GM21786 (cell line): Measurements from ENCODE around the gene ZNF451.
"Not testable (repeated sequence)": the region's sequence is repeated elsewhere in the genome, so short reads cannot be mapped to it uniquely, and the experiment has no call there.

Source experiments
- ATAC-seq: cut with Tn5 transposase; IDR thresholded peaks from one replicate; pipeline ENCODE4 v1.9.1; 2021; ENCODE audit not compliant: unreplicated experiment

Gene ZNF451

DNA sequence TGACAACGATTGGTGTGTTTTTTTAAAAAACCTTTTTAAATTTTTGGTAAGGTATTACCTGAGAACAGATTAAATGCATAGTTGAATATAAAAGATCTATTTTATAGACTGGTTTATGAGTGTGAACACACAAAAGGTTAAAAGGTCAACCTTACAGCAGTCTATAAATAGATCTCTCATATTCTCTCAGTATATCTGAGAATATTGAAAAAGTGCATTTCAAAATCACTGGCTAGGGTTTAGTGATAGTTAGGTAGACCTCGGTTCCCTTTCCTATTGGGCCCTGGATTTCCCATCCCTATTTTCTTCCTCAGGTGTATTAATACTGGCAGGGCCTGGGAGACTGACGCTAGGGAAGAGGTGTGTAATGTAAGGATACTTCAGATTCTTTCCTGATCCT lies 723 bp upstream of the ZNF451 start:
- no peak for ATAC-seq

DNA sequence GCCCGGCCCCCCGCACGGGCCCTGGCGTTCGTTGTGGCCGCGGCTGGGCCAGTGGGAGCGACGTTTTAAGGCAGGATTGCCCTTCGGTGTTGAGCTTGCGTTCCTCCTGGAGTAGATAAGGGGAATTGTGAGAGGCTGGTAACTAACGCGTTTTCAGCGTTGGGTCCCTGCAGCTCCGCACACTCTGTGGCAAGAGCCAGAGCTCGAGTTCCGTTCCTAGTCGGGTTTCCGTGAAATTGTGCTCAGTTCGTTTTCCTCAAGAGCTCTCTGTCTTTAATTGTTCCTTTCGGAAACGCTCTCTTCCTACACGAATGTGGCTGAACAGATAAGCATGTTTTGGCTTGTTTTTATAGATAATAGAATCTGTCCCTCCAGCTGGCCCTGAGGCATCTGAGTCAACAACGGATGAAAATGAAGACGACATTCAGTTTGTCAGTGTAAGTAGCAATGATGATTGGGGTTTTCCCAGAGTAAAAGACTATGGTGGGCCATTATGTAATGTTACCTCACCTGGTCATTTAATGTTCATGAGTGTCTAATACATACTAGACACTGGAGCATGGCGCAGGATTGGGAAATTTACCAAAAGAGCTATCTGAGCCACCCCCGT lies 575 bp downstream of the ZNF451 start:
- peak; percentile 1 for ATAC-seq

DNA sequence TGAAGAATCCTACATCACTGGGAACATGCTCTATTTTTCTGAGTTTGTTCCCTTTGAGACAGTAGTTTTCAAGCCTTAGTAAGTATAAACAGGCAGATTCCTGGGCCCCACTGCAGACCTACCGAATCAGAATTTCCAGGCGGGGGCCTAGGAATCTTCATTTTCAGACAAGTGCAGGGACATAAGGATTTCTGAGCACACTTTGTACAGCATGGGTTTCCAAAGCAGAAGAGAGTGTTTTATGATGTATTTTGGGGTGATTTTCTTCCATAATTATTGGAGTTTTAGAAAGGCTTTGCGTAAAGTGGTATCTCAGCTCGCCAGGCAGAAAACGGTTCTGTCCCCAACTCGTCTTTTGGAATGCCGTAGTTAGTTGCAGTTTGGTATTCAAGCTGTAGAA lies 1.4 kb downstream of the ZNF451 start:
- not testable (repeated sequence) for ATAC-seq

DNA sequence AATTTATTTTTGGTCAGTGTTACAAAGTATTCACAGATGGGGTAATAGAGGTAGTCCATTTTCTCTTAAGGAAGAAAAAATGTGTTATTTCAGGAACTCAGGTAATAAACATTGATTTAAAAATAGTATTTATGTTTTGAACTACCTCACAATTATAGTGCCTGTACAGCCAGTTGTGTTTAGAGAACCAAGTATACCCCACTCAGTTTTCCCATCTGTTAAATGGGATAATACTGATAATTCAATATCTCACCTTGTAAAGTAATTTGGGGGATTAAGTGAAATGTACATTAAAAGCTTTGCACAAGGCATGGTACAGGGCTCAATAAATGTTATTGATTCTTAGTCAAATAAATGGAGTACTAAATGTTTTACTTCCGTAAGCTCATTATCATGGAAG lies 4.7 kb downstream of the ZNF451 start:
- ATAC-seq, result no peak

DNA sequence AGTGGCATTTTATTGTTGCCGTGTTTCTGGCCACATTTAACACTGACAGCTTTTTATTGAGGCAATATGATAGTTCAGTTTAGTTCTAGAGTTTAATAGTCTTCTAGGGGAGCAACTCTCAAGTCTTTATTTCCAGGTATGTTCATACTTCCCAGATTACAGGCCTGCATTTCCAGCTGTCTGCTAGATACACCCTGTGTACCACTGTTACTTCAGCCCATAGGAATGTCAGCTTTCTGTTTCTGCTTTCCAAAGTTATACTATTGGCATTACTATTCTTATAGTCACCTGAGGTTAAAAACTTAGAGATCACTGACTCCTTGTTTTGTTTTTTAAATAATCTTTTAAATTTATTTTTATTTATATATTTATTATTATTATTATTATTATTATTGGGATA lies 7.6 kb downstream of the ZNF451 start:
- no peak for ATAC-seq

DNA sequence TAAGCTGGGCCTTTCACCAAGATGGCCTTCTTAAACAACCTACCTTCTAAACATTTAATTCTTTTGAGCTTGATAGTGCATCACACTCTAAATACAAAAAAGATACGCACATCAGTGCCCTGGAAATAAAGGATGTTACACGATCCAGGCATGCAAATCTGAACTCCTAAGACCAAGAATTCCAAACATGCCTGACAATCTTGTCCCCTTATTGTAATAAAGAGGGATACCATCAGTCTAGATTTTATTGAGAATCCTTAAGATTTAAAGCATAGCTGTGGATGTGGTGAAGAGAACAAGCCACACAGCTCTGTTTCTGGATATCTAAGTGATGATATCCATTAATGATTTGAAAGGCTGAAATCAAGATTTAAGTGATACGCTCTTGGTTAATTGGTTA lies 13.0 kb downstream of the ZNF451 start:
- no peak for ATAC-seq

DNA sequence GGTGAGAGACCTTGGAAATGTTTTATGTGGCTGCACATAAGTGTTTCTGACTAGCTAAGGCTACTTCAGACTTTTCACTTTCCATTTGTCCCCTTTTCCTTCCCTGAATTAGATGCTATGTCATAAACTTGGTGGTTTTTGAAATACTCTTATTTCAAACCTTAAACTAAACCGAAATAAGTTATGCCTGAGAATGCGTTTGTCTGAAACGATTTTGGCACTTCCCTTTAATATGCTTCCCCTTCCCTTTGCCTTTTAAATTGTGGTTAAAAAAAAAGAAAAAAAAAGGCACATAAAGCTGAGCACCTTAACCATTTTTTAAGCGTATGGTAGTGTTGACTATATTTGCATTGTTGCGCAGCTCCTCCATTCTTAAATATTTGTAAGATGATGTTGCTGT lies 14.3 kb downstream of the ZNF451 start:
- ATAC-seq, result no peak

DNA sequence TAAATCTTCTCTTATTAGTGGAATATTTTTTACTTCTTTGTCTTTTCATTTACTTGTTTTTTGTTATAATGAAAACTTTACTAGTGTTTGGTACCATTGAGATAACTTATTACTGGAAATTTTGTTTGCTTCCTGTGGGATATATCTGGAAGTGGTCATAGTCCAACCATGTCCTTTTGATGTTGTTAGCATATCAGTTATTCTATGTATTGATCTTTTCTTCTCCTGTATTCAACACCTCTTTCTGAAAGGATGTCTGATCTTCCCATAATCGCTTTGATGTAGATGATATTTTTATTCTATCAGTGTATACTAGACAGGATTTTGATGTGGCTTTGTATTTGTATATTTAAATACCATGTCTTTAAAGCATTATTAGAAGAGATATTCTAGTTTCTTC lies 17.0 kb downstream of the ZNF451 start:
- no peak for ATAC-seq

DNA sequence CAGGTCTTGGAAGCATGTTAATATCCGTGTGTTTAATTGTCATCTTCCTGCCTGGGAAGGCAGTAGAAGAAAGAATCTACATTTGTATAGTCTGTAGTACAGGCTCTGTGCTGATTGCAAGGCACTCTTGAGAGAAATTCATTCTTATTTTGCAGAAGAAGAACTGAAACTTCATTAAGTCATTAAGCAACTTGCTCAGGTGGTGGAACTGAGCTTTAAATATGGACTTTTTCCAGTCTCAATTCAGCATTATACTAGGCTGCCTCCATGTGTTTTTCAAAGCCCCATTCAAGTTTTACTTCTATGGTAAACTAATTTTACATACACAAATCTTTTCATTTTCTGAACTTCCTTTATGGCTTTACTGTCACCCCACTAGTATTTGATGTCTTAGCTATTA lies 18.7 kb downstream of the ZNF451 start:
- ATAC-seq, result peak; percentile 95

DNA sequence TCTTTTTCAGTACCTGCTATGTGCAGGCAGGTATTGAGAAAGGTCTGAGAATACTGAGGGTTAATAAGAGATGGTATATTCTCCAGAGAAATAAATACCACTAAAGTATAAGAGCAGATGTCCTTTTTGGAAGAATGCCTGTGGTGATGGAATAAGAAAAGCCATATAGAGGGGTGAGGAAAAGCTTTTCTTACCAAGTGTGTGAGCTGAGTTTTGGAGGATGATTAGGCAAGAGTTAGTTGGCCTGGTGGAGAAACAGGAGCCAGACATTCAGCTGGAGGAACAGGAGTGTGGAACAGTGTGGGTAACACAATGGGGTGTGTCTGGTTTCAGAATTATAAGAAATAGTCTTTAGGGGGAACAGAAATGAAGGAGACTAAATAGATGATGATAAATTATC lies 19.9 kb downstream of the ZNF451 start:
- no peak for ATAC-seq

DNA sequence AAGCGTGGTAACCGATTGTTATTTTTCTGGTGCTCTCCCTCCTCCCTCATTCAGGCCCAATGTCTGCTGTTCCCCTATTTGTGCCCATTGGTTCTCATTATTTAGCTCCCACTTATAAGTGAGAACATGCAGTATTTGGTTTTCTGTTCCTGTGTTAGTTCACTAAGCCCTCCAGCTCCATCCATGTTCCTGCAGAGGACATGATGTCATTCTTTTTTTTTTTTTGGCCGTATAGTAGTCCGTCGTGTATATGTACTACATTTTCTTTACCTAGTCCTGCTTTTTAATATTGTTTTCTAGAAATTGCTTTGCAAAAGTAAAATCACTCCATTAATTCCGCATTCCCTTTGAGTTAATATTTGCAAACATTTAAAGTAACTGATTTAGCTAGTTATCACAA lies 23.1 kb downstream of the ZNF451 start:
- ATAC-seq, result no peak

DNA sequence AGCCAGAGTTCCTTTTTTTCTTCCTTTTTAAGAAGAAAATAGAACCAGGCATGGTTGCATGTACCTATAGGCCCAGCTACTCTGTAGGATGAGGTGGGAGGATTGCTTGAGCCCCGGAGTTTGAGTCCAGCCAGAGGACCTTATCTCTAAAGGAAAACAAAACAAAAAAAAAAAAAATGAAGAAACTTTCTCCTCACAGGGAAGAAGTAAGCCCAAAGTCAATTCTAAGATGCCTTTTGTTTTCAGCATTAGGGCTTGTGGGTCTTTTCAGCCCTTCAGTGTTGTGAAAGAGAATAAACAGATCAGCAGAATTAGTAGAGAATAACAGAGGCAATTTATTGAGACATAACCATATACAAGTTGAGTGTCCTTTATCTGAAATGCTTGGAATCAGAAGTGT lies 26.8 kb downstream of the ZNF451 start:
- no peak for ATAC-seq

DNA sequence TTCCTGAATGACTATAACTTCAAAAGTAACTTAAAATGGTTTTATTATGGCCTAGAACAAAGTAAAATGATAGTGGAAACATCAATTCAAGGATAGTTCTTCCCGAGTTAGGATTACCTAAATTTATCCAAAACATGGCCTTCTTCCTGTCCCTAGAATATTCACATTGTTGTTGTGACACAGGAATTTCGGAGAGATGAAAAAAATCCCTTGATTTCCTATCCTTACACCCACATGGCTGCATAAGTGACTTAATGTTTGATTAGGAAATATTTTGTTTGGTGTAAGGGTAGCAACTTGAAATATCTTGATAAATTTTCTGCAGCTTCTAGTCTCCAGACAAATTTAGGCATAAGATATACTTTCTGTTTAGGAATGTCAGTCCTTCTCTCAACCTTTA lies 27.8 kb downstream of the ZNF451 start:
- ATAC-seq, result no peak

DNA sequence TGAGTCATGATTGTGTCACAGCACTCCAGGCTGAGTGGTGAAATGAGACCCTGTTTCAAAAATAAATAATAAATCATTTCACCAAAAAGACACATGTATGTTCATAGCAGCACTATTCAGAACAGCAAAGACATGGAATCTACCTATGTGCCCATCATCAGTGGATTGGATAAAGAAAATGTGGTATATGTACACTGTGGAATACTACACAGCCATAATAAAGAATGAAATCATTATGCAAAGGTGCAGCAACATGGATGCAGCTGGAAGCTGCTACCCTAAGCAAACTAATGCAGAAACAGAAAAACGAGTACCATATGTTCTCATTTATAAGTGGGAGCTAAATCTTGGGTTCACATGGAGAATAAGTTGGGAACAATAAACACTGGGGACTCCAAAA lies 33.1 kb downstream of the ZNF451 start:
- no peak for ATAC-seq

DNA sequence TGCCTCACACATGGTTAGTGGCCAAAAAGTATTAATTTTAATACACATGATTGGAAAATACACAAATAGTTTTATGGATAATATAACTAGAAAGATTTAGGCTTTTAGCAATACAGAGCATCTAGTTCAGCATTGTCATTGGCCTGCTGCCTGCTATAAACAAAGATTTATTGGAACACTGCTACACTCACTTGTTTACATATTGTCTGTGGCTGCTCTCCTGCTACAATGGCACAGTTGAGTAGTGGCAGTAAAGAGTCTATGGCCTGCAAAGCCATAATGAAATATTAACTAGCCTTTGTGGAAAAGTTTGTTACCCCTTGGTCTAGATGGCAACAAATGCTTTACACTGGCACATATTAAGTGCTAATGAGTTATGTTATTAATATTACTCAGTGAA lies 37.8 kb downstream of the ZNF451 start:
- no peak for ATAC-seq

DNA sequence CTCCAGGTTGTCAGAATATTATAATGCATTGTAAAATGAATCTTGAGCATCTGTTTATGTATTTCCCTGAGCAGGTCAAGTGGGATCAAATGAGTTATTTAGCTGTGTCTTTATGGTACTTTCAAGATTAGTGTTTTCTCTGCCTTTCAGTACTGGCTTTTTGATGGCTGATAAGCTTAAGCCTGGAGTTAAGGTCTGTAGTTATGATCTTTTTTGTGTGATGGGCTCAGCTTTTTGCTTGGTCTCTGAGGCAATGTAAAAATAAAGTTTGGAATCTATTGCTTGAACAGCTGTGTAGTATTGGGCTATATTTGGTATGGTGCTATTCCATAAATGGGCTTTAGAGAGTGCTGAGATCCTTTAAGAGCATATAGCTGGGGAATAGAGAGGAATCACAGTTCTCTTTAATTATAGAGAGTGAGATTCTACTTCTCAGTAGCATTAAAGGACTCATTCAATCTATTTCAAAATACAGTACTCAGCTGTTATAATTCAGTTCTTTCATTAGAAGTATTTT lies 40.7 kb downstream of the ZNF451 start:
- no peak for ATAC-seq

DNA sequence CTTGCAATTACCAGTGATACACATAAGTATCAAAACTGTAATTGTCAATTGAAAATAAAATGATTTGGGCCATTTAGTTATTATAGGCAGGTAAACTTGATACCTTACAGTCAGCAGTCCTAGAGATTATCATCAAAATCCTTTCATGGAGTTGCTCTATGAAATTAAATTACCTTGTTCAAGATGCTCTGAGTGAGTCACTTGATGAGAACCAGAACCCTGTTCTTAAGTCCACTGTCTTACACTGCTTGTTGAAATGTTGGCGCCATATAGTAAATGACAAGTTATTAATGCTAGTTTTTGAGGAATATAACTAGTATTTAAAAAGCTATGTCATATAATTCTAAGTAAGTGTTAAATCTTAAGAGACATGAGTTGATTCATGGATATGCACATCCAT lies 45.0 kb downstream of the ZNF451 start:
- ATAC-seq, result no peak

DNA sequence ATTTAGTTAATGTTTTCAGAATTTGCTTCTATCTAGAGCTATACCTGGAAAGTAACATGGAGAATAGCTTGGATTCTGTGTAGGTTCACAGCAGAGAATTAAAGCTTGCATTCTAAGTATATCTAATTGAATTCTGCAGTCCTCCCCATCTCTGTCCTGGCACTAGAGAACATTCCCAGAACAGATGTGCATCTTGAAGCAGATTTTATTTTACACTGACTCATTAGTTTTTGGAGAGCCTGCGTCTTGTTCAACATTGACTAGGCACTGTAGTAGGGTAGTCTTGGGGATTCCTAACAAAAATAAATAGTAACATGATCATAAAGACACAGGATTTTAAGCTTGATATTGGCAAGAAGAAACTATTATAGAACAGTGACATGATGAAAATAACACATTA lies 45.9 kb downstream of the ZNF451 start:
- ATAC-seq, result no peak

DNA sequence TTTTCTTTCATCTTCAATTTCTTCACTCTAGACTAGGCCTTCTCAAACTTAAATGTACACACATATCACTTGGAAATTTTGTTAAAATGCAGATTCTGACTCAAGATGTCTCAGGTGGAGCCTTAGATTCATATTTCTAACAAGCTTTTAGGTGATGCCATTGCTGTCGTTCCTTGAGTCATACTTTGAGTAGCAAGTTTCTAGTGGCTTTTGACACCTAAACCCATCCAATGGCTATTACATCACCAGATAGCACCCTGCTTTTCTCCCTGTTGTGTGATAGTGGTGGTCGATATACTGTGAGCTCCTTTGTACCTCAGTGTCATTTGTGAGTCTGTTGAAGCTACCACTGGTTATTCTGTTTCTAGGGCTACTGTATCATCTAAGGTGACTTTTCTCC lies 47.4 kb downstream of the ZNF451 start:
- no peak for ATAC-seq

DNA sequence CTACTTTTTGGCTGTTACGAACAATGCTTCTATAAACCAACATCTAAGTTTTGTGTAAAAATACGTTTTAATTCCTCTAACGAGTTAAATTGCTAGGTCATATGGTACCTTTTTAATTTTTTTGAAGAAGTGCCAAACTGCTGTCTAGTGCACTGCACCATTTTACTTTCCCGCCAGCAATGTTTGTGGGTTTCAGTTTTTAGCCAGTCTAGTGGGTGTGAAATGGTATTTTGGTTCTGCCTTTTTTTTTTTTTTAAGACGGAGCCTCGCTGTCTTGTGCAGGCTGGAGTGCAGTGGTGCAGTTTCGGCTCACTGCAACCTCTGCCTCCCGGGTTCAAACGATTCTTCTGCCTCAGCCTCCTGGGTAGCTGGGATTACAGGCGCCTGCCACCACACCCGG lies 48.0 kb downstream of the ZNF451 start:
- no peak for ATAC-seq

DNA sequence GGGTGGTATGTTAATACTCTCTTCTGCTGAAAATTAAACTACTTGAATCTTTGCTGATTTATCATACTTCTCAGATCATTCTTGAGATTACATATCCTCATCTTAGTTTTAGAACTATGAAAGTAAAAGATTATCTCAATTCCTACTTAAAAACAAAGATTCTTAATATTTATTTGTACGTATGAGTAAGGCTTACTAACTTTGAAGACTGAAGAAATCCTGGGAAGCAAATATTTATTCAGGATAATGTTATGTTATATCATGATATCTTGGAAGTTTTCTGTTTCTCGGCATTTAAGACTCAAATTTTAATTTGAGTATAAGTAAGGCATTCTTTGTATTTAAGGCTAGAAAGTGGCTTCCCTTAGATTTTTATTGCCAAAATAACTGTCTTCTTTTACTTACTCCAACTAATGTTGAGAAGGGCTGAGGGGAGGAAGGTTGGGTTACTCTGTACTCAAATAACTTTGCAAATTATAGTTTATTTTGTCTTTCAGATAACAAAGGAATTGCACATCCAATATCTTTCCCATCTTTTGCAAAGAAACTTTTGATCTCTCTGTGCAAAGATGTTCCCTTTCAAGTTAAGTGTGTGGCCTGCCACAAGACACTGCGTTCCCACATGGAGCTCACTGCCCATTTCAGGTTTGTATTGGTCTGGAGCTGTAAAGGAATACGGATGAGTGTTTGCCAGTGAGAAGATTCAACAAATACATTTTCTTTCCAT lies 51.6 kb downstream of the ZNF451 start:
- ATAC-seq, result no peak

DNA sequence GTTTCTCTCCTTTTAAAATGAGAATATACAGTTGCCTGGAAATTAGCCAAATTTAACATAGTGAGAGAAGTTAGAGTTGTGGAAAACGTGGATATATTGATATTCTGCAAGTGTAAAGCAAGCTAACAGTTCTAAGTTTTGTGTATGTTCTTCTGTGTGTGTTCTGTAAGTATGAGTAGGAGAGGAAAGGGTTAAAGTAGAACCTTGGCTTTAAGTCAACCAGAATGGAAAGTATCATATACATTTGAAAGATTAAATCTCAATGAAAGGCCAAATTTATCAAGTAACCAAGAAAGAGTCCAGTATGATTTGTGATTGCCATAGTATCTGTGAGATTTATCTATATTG lies 52.2 kb downstream of the ZNF451 start:
- no peak for ATAC-seq

DNA sequence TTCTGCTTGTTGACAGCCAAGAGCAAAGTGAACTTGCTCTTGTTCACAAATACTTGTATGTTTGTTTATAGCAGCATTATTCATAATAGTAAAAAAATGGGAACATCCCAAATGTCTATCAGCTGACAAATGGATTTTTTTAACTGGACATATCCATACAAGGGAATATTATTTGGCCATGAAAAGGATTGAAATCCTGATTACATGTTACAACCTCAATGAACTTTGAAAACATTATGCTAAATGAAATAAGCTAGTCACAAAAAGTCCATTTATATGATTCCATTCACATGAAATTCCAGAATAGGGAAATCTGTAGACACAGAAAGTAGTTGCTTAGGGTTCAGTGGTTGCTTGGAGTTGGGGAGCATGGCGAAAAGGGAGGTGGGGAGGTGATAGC lies 53.7 kb downstream of the ZNF451 start:
- ATAC-seq, result no peak
